Measurements from ENCODE around the gene GALNT17.
"Not testable (repeated sequence)": the region's sequence is repeated elsewhere in the genome, so short reads cannot be mapped to it uniquely, and the experiment has no call there.

GALNT17 gene

DNA sequence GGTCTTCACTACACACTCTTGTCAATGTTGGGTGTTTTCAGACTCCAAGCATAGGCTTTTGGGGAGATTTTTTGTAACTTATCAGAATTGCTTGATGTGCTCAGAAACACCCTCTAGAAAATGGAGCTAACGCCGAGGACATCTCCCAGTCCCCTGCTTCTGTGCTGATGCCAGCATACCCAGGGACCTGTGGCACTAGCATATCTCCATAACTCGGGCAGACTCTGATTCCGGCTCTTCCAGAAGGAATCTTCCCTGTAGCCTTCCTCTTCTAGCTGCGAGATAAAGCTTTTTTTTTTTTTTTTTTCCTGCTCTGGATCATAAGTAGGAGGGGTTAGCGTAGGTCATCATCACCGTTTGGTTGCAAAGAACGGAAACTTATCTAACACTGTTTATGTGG lies 434.4 kb downstream of the GALNT17 start:
- no peak for DNase-seq (ENCODE audit: low spot score)

DNA sequence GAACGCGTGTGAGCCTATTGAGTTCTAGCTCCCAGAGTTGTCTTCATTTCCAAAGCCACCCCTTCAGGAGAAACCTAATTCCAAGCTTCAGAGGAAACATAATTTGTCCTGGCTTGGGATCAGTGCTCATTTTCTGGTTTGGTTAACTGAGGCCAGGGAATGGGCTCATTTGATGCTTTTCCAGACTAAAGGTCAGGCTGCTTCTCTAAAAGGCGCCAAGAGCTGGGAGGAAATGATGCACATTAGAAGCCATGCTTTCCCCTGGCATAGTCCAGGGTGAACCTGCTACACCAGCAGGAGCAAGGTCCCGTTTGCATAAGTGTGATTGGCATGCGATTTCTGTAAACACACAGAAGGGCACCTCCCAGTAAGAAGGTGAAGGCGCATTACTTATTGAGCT lies 435.0 kb downstream of the GALNT17 start:
- DNase-seq (ENCODE audit: low spot score), result no peak

DNA sequence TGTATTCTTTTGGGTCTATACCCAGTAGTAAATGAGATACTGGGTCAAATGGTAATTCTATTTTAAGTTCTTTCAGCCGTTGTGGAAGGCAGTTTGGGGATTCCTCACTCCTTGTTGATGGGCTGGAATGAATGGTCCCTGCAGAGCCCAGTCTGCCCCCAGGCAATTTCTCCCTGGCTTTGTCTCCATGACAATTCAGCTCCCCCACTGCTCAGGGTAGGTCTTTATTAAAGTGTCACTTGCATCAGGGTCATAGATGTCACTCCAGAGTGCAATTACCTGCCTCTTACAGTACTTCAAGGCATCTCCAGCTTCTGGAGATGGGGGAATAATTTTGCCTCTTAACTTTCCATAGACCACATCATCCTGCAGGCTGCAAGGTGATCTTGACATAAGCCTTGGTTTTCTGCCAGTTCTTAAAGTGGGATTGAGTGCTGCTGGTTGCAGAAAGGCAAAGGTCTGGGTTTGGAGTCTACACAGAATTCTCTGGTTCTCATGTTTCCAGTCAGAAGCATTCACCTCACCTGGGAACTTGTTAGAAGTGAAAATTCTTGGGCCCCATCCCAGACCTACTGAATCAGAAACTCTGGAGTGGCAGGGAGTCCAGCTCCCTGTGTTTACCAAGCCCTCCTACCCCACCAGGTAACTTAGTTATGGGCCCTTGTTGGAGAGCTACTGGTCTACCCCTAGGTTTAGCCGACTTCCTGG lies 442.4 kb downstream of the GALNT17 start:
- DNase-seq (ENCODE audit: low spot score), result no peak

DNA sequence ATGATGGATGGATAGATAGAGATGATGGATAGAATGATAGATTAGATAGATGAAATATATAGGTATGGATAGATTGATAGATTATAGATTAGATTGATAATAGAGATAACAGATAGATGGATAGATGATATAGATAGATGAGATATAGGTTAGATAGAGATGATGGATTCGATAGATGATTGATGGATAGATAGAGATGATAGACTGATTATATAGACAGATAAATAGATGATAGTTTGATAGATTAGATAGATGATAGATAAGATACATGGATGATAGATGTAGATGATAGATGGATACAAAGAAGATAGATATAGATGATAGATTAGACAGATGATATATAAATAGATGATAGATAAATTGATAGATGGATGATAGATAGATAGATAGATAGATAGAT lies 448.1 kb downstream of the GALNT17 start:
- no peak for DNase-seq (ENCODE audit: low spot score)

DNA sequence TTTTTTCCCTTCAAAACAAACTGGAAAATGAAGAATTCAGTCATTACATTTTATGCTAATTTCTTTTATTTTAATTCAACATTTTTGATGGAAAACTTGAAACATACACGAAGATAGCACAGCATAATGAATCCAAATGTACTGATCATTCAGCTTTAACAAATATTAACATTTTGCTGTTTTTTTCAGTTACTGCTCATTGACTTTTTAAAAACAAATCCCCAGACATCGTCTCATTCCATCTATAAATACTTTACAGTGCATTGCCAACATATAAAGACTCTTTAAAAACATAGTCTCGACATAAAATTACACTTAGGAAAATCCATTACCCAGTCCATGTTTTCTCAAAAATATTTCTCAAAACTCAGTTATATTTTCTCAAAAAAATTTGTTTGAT lies 452.3 kb downstream of the GALNT17 start:
- no peak for DNase-seq (ENCODE audit: low spot score)

DNA sequence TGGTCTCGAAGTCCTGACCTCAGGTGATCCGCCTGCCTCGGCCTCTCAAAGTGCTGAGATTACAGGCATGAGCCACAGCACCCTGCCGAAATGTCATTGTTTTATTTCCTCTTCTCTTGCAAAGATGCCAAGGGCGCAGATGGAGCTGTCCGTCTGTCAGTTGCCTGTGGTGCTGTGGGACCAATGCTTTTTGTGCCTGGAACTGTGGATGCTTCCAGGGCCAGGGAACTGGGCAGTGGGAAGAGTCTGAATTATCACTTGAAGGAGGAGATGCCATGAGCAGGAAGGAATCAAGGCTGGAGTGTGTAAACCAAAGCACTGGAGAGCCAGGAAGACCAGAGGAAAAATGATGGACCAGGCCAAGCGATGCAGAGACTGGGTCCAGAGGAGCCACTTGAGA lies 459.9 kb downstream of the GALNT17 start:
- DNase-seq (ENCODE audit: low spot score), result no peak

DNA sequence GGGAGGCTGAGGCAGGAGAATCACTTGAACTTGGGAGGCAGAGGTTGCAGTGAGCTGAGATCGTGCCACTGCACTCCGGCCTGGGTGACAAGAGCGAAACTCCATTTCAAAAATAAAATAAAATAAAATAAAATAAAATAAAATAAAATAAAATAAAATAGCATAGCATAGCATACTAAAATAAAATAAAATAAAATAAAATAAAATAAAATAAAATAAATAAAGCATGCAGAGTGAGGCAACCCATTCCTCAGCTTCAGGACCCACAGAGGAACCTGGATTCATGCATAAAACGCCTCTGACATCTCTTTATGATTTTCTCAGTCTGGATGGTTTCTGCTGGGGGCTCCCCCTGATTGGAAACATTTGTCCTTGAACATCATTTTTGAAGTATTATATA lies 460.4 kb downstream of the GALNT17 start:
- not testable (repeated sequence) for DNase-seq (ENCODE audit: low spot score)

DNA sequence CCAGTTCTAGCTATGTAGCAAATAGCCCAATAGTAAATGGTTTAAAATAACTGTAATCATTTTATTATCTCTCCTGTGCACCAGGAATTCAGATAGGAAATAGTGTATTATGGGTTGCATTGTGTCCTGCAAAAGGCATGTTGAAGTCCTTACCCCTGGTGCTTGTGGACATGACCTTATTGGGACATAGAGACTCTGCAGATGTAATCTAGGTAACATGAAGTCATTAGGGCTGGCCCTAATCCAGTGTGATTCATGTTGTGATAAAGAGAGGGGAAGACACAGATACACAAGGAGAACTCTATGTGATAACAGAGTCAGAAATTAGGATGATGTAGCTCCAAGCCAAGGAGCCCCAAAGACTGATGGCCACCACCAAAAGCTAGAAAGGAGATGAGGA lies 462.8 kb downstream of the GALNT17 start:
- no peak for DNase-seq (ENCODE audit: low spot score)

DNA sequence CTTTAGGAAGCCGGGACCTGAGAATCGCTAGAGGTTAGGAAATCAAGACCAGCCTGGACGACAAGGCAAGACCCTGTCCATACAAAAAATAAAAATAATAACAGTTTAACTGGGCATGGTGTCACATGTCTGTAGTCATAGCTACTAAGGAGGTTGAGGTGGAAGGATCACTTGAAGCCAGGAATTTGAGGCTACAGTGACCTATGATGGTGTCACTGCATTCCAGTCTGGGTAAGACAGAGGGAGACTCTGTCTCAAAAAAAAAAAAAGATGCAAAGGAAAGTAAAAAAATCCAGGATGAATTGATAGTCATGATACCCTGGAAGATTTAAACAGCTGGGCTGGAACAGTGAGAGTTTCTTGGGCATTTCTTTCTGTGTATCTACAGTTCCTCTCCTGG lies 463.2 kb downstream of the GALNT17 start:
- DNase-seq (ENCODE audit: low spot score), result no peak

DNA sequence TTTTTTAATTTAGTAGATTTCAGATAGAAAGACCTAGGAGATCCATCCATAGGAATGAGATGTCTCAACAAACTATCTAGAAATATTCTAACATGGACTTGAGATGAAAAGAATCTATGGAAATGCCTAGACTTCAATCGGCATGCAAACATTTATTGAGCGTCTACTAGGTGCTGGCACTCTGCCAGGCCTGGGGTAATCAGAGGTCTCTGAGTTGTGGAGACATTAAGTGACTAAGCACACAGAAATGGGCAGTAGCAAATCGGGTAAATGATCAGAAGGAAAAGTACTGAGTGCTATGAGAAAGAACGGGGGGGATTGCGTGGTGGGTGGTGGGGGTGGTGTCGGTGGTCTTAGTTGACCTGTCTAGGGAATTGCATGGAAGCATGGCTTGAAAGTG lies 466.6 kb downstream of the GALNT17 start:
- no peak for DNase-seq (ENCODE audit: low spot score)

DNA sequence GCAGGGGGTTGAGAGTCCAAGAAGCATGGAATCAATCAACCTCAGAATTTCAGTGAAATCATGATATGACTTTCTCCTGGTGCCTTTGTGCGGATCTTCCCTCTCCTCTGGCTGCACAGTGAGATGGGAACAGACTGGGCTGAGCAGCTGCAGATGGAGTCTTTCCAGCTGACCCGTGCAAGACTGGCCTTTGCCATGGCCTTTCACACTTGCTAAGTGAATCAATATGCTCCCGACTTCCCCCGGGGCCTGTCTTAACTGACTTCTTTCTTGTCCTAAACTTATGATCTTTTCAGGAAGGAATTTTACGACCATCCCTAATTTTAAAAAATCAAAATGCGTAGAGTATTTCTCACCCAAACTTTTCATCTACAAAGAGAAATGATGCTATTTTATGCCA lies 469.9 kb downstream of the GALNT17 start:
- DNase-seq (ENCODE audit: low spot score), result no peak

DNA sequence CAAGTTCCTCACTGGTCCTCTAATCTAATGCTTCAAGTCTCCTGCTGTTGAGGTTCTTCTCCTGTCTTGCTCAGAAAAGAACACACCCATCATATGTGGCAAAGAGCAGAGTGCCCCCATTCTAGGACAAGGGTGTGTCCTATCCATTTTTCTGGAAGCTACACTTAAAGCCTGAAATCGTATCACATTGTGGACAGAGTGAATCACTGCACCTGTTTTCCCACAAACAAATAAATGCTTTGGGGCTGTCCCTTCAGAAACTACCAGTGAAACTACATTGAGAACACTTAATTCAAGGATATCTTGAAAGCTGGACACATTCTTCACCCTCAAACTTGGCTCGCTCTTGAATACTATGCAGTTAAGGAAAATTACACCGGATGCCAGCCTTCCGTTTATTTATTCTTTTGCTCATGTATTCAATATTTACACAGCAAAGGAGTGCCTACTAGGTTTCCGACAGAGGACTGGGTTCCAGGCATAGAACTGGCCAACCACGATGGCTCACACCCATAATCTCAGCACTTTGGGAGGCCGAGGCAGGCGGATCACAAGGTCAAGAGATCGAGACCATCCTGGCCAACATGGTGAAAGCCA lies 473.0 kb downstream of the GALNT17 start:
- no peak for DNase-seq (ENCODE audit: low spot score)

DNA sequence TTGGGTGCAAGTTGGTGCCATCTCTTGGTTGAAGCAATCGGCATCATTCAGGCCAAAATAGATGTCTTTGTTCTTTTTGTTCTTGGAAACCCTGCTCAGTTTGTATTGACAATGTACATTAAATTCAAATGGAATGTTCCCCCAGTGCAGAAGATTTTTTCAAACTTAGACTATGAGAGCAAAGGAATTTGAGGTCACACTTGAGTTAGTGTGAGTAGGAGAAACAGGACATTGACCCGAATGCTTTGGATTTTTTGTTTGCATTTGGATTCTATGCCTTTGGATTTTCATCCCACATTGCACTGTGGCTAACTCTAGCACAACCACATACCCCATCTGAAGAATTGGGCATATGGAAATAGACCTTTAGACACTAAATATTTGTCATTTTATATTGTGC lies 480.0 kb downstream of the GALNT17 start:
- DNase-seq (ENCODE audit: low spot score), result no peak

DNA sequence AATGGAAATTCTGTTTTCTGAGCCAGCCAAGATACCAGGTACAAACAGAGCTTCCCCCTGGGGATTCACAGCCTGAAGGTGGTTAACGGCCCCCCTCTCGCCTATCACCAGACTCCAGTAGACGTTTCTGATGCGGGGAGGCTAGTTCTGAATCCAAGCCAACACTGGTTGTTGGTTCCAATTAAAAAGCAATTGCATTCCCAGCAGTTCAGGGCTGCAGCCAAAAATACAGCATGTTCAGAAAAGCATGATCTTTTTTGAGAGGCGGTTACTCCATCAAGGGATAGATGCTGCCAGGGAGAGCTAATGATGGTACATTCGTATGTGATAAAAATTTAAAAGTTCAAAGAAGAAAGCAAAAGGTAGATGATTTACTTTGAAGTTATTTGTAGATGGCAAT lies 481.0 kb downstream of the GALNT17 start:
- DNase-seq (ENCODE audit: low spot score), result no peak

DNA sequence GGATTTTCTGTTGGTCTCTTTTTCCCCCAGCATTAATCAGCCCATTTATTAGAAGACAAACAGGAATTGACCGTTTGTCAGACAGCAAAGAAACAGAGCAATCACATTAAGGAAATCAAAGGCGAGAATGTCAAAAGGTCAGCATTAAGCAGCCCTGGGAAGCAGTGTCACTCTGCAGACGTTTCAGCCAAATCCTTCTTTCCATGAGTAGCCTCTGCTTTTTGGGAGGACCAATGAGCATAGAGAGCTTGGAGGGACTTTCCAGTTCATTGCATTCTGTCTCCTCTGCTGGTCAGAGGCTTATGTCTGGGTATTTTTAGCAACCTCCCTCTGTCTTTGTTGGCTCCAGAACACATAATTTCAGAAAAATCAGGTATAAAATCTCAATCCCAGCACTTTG lies 481.4 kb downstream of the GALNT17 start:
- no peak for DNase-seq (ENCODE audit: low spot score)

DNA sequence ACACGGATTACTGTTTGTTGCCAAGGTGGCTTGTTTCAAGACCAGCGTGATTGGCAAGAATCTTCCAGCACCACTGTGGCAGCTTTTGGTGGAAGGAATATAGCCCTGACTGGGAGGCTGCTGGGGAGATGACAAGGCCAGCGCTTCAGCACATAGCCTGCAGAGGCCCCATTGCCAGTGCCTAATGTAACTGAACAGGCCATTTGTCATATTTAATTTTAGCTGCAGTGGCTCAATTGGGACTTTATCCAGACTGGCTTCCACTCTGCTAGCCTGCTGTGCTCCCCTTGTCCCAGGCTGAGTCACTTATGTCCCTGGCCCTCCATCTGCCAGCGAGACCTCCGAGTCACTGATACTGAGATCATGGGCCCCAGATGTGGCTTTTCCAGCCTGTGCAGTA lies 483.1 kb downstream of the GALNT17 start:
- no peak for DNase-seq (ENCODE audit: low spot score)

DNA sequence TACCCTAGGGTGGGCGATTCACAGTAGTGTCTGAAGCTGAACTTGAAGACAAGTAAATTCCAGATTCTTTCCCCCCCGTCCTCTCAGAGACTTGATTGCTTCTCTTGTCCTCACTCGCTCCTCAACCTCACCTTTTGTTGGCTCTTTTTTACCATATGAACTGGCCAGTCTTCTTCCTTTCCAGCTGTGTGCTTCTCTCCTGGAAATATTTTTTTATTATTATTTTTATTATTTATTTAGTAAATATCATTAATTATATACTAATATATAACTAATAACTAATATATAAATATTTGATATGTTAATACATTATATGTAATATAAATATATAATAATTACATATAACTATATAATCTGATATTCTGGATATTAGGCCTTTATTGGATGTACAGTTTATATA lies 484.3 kb downstream of the GALNT17 start:
- no peak for DNase-seq (ENCODE audit: low spot score)

DNA sequence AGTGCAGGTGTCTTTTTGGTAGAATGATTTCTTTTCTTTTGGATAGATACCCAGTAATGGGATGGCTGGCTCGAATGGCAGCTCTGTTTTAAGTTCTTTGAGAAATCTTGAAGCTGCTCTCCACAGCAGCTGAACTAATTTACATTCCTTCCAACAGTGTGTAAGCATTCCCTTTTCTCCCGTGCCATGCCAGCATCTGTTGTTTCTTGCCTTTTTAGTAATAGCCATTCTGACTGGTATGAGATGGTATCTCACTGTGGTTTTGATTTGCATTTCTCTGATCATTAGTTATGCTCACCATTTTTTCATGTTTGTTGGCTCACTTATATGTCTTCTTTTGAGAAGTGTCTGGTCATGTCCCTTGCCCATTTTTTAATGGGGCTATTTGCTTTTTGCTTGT lies 486.3 kb downstream of the GALNT17 start:
- DNase-seq (ENCODE audit: low spot score), result no peak

DNA sequence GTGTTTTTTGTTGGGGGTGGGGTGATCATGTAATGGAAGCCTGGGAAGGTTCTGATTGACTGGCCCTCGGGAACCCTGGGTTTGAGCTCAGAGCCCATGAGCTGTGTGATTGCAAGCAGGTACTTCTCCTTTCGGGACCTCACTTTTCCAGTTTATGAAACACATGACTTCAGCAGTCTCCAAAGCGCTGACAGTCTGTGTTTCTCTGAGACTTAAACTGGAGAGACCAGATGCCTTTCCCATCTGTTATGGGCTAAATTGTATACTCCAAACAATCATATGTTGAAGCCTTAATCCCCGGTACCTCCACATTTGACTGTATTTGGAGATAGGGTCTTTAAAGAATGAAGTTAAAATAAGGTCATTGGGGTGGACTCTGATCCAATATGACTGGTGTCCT lies 493.6 kb downstream of the GALNT17 start:
- DNase-seq (ENCODE audit: low spot score), result no peak

DNA sequence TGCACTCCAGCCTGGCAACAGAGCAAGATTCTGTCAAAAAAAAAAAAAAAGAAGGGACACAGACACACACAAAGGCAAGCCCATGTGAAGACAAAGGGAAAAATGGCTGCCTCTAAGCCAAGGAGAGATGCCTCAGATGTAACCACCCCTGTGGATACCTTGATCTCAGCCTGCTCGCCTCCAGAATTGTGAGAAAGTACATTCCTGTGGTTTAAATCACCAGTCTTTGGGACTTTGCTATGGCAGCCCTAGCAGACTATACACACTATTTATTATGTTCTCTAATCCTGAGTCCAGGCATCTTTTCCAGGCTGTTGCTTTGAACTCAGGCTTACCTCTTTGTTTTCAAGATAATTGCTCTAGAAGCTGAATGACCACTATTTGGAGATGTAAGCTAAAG lies 494.3 kb downstream of the GALNT17 start:
- no peak for DNase-seq (ENCODE audit: low spot score)

DNA sequence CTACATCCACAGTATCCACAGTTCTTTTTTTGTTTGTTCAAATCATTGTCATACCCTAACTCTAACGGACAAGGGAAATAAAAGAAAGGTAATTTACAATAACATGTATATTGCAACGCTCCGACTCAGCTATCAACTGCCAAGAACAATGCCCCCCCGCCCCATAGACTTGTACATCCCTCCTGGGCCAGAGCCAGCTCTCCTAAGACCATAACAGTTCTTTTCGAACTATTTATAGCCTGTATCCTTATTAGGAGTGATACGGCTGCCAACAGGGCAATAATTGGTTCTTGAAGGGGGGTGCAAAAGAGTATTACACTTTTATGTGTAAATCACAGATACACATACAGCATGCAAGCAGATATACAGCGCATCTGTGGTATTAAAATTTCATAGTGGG lies 495.7 kb downstream of the GALNT17 start:
- no peak for DNase-seq (ENCODE audit: low spot score)

DNA sequence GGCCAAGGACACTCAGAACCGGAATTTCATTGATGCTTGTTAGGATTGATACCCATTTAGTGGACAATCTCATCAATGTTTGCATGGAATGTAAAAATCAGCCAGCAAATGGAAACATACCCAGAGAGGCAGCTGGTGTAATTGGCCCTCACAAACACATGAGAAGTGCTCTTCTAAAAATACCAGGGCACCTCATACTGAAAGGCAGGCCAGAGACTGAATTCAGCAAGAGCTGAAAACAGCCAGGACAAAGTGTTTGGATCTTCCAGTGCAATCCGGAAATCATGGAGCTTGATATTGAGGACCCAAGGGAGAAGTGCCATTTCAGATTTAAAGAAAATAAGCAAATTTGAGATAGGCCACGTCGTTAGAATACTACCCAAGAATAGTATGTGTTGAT lies 498.6 kb downstream of the GALNT17 start:
- no peak for DNase-seq (ENCODE audit: low spot score)

DNA sequence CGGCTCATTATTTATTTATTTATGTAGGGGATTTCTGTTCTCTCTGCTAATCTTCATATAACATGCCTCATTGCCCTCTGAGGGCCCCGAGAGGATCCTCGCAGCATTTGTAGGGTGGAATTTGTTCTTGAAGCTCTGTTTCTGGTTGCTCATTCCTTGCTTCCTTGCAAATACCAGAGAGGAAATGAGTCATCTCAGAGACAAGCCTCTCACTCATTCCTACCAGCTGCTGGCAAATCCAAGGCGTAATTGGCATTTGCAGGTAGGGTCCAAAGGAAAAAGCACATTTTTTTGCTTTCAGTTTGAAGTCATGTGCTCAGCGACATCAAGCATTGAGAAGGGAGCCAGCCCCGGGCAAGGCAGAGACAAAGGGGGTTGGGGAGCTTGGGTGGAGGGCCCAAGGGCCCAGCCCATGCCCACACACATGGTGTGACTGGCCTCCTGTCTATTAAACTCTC lies 501.6 kb downstream of the GALNT17 start:
- no peak for DNase-seq (ENCODE audit: low spot score)

DNA sequence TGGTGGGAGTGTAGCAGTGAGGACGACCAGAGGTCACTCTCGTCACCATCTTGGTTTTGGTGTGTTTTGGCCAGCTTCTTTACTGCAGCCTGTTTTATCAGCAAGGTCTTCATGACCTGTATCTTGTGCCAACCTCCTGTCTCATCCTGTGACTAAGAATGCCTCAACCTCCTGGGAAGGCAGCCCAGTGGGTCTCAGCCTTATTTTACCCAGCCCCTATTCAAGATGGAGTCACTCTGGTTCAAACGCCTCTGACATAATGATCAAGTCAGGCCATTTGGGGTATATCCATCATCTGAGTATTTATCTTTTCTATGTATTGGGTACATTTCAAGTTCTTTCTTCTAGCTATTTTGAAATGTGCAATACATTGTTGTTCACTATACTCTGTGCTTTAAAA lies 503.9 kb downstream of the GALNT17 start:
- not testable (repeated sequence) for DNase-seq (ENCODE audit: low spot score)
